Peyer's patch (tissue), 4 donors: ENCODE measurements around the gene BRIP1. TPM values are rescaled to one million over a fixed set of nuclear protein-coding genes. Genes with fewer than 3 reads are reported as not detected.

Source experiments
- DNase-seq, 3 donors: peaks; one replicate each; pipeline ENCODE4 v3.0.0-alpha.2; 2017 to 2019
- H3K27ac ChIP-seq, 4 donors: fragments of 200-600 bp; sonication (generic); one replicate each; pipeline ENCODE4 v1.5.1; 2016 to 2019
- H3K27me3 ChIP-seq, 2 donors: fragments of 200-600 bp; sonication (generic); one replicate each; pipeline ENCODE4 v1.5.1; 2019
- H3K36me3 ChIP-seq, 3 donors: fragments of 200-600 bp; sonication (generic); one replicate each; pipeline ENCODE4 v1.5.1; 2016 to 2019
- H3K4me1 ChIP-seq, 4 donors: fragments of 200-600 bp; sonication (generic); one replicate each; pipeline ENCODE4 v1.5.1; 2016 to 2019
- H3K4me3 ChIP-seq, 4 donors: fragments of 200-600 bp; sonication (generic); 1 replicate in 3 of 4; 2 replicates in 1 of 4; pipeline ENCODE4 v1.5.1; 2016 to 2019; ENCODE audit warnings: mild to moderate bottlenecking in 1 of 4
- H3K9me3 ChIP-seq, 4 donors: fragments of 200-600 bp; sonication (generic); one replicate each; pipeline ENCODE4 v1.5.1; 2016 to 2019; ENCODE audit warnings: mild to moderate bottlenecking in 1 of 4
- CTCF ChIP-seq, 6 experiments: fragments of 450-650 bp in 4 of 6; fragments of 200-600 bp in 2 of 6; sonication (generic) in 1 of 6; IDR thresholded peaks; one replicate each; pipeline ENCODE4 v1.5.1; 2017 to 2019; ENCODE audit warnings: antibody characterized with exemption in 6 of 6, mild to moderate bottlenecking in 3 of 6, moderate library complexity in 1 of 6
- POLR2A ChIP-seq, 2 donors: fragments of 450-650 bp; IDR thresholded peaks; one replicate each; pipeline ENCODE4 v1.5.1; 2017; ENCODE audit warnings: antibody characterized with exemption in 2 of 2, mild to moderate bottlenecking in 2 of 2, moderate library complexity in 2 of 2
- total RNA-seq, 4 donors: library from RNA; depleted of rRNA; stranded (reverse); fragments of >200 nt; gene quantifications; one replicate each; pipeline ENCODE4 v1.1.0, GENCODE V29; 2016

Gene BRIP1
- total RNA-seq, 4 donors from 2014 or later, result 4.3 to 13.2 (median 4.5) TPM

- Histone ChIP-seq H3K36me3 (no peaks in the 10 kb centered on the region), H3K27me3 (no peaks in the 10 kb centered on the region), H3K4me3 (no peak overlapping the region), H3K9me3 (no peaks in the 10 kb centered on the region), H3K27ac (no peak overlapping the region), H3K4me1 (no peaks in the 10 kb centered on the region)
- no peak for TF ChIP-seq POLR2A (IDR thresholded peaks at IDR 0.05)
- TF ChIP-seq CTCF (IDR thresholded peaks at IDR 0.05), result no peak
- DNase-seq, result no peak
Observed at GRCh38 chr17:61645920-61646319, 217.4 kb downstream of the BRIP1 start.

DNA sequence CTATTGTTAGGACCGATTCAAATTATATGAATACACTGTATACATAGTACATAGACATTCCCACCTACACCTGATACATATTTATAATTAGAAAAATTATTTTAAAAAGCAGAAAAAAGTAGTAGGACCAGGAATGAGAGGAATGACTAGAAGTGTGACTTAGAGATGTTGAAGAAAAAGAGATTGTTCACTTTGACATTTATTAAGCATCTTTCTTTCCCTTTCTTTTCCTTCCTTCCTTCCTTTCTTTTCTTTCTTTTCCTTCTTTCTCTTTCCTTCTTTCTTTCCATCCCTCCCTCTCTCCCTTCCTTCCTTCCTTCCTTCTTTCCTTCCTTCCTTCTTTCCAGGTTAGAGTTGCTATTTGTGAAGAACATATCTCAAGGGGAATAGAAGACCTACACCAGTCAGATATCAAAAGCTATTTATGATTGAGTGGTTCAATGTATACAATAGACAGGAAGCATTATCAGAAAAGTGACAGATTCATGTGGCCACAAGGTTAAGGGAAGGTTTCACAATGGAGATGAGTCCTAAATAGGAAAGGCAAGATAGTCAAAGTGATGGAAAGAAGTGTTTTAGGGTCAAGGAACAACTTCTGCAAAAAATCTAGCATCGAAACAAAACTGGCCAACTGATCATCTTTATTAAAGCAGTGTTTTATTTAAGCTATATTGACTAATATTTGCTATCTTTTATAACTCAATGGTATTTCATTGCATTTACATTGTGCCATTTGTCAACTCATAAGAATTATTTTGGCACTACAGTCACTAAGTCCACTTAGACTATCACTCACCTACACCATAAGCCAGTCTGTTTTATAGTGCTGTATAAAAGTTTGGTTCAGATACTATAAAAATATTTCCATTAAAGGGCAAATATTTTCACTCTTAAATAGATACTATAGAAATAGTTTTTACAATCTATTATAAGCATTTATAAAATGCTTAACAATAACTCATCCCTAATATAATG lies 218.2 kb downstream of the BRIP1 start:
- TF ChIP-seq POLR2A (IDR thresholded peaks at IDR 0.05) (no peak), CTCF (IDR thresholded peaks at IDR 0.05) (no peak)
- Histone ChIP-seq H3K4me3 (no peak overlapping the region), H3K4me1 (no peaks in the 10 kb centered on the region), H3K27ac (no peak overlapping the region), H3K36me3 (no peaks in the 10 kb centered on the region), H3K27me3 (no peaks in the 10 kb centered on the region), H3K9me3 (no peaks in the 10 kb centered on the region)
- no peak for DNase-seq

GRCh38 chr17:61642768-61643167 lies 220.6 kb downstream of the BRIP1 start:
- no peaks in the 10 kb centered on the region for H3K4me1 ChIP-seq
- H3K9me3 ChIP-seq, result no peaks in the 10 kb centered on the region
- H3K27me3 ChIP-seq, result no peaks in the 10 kb centered on the region
- no peak overlapping the region for H3K4me3 ChIP-seq
- TF ChIP-seq CTCF (IDR thresholded peaks at IDR 0.05), result no peak
- no peak for TF ChIP-seq POLR2A (IDR thresholded peaks at IDR 0.05)
- no peak for DNase-seq
- H3K27ac ChIP-seq, result no peak overlapping the region
- no peaks in the 10 kb centered on the region for H3K36me3 ChIP-seq

DNA sequence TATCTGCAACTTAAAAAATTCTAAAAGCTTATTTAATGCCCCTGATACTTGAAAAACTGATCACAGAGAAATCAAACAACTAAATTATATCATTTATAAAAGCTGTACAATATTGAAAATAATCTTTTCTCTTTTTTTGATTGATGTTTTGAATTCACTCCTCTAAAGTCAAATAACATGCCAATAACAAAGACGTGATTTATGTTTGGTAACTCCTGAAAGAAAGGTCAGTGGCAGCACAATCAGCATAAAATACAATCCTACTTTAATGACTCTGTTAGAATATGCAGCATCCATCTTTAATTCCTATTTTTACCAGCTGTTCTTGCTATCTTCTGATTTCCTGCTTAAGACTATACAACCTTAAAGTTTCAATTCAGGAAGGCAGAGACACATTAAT lies 221.6 kb downstream of the BRIP1 start:
- Histone ChIP-seq H3K36me3 (no peaks in the 10 kb centered on the region), H3K9me3 (no peaks in the 10 kb centered on the region), H3K27ac (no peak overlapping the region), H3K4me3 (no peak overlapping the region), H3K27me3 (no peaks in the 10 kb centered on the region), H3K4me1 (no peaks in the 10 kb centered on the region)
- no peak for DNase-seq
- TF ChIP-seq CTCF (IDR thresholded peaks at IDR 0.05), result no peak

DNA sequence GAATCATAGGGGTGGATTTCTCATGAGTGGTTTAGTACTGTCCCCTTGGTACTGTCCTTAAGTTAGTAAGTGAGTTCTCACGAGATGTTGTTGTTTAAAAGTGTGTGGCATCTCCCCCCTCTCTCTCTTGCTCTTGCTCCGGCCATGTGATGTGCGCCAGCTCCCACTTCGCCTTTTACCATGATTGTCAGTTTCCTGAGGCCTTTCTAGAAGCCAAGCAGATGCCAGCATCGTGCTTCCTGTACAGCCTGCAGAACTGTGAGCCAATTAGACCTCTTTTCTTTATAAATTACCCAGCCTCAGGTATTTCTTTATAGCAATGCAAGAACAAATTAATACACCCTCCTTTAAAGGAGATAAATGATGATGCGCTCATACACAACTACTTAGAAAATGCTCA lies 222.2 kb downstream of the BRIP1 start:
- Histone ChIP-seq H3K4me1 (no peaks in the 10 kb centered on the region), H3K9me3 (no peaks in the 10 kb centered on the region), H3K27ac (no peak overlapping the region), H3K27me3 (no peaks in the 10 kb centered on the region), H3K4me3 (no peak overlapping the region), H3K36me3 (no peaks in the 10 kb centered on the region)
- TF ChIP-seq POLR2A (IDR thresholded peaks at IDR 0.05) (no peak), CTCF (IDR thresholded peaks at IDR 0.05) (no peak)
- no peak for DNase-seq
